ENCODE measurements around the gene AGPS. TPM values are rescaled to one million over a fixed set of nuclear protein-coding genes. Genes with fewer than 3 reads are reported as not detected.

AGPS gene
- total and polyA plus RNA-seq, 10 of the 15 experiments (the other 5 are each of a cell fraction or from before 2014, with no cell fraction given), result 7.9 to 54.2 (median 38.7) TPM

DNA sequence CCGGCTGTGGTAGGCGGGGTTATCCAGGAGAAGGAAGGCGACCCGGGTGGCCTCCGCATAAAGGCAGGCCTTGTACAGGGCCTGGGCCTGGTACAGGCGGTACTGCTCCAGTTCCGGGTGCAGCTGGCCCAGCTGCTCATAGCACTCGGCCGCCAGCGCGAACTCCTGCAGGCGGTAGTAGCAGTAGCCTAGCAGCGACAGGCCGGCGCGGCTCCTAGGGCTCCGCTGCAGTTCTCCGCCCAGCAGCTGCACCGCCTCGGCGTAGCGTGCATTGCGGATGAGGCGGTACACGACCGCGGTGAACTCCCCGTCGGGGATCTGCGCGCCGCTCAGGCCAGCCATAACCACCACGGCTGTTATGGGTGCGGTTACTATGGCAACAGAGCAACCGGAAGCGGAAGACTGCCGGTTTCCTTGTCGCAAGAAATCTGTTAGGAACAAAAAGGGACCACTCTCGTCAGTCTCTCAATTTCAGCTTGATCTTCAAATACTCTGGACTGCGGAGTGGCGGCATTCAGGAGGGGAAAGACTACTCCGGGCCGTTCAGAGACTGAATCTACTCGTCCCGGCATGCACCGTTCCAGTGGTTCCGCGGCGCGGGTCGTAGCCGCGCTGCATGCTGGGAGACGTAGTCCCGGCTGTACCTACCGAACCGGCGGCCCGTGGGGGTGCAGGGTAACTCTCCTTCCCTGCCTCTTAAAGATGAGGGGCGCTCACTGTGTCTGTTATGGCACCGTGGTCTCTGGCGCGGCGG is 160.0 kb downstream of the AGPS start (continued):
- TF ChIP-seq, protein P1, sequence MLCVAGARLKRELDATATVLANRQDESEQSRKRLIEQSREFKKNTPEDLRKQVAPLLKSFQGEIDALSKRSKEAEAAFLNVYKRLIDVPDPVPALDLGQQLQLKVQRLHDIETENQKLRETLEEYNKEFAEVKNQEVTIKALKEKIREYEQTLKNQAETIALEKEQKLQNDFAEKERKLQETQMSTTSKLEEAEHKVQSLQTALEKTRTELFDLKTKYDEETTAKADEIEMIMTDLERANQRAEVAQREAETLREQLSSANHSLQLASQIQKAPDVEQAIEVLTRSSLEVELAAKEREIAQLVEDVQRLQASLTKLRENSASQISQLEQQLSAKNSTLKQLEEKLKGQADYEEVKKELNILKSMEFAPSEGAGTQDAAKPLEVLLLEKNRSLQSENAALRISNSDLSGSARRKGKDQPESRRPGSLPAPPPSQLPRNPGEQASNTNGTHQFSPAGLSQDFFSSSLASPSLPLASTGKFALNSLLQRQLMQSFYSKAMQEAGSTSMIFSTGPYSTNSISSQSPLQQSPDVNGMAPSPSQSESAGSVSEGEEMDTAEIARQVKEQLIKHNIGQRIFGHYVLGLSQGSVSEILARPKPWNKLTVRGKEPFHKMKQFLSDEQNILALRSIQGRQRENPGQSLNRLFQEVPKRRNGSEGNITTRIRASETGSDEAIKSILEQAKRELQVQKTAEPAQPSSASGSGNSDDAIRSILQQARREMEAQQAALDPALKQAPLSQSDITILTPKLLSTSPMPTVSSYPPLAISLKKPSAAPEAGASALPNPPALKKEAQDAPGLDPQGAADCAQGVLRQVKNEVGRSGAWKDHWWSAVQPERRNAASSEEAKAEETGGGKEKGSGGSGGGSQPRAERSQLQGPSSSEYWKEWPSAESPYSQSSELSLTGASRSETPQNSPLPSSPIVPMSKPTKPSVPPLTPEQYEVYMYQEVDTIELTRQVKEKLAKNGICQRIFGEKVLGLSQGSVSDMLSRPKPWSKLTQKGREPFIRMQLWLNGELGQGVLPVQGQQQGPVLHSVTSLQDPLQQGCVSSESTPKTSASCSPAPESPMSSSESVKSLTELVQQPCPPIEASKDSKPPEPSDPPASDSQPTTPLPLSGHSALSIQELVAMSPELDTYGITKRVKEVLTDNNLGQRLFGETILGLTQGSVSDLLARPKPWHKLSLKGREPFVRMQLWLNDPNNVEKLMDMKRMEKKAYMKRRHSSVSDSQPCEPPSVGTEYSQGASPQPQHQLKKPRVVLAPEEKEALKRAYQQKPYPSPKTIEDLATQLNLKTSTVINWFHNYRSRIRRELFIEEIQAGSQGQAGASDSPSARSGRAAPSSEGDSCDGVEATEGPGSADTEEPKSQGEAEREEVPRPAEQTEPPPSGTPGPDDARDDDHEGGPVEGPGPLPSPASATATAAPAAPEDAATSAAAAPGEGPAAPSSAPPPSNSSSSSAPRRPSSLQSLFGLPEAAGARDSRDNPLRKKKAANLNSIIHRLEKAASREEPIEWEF (IDR thresholded peaks at IDR 0.05; ENCODE audit: insufficient replicate concordance, low read depth, low read length), result no peak
- no peak for TF ChIP-seq SUPT20H (IDR thresholded peaks at IDR 0.05; ENCODE audit: borderline replicate concordance, control insufficient read depth, low read depth, low read length)
- no peak for TF ChIP-seq SMARCA5 (IDR thresholded peaks at IDR 0.05)
- no peak for TF ChIP-seq IRF5 (IDR thresholded peaks at IDR 0.05; ENCODE audit: borderline replicate concordance)
- TF ChIP-seq BACH1 (IDR thresholded peaks at IDR 0.05; ENCODE audit: borderline replicate concordance), result peak; percentile 43
- no peak for TF ChIP-seq SREBF2 (IDR thresholded peaks at IDR 0.05; ENCODE audit: low read length)
- no peak for TF ChIP-seq ZBTB4 (CRISPR knock-in tag; IDR thresholded peaks at IDR 0.05)
- TF ChIP-seq NFIC (IDR thresholded peaks at IDR 0.05; ENCODE audit: low read depth, low read length), result no peak
- TF ChIP-seq ESRRA (IDR thresholded peaks at IDR 0.05; ENCODE audit: low read length), result 0 out of 2 replicates have a peak, but pooled peaks have one; percentile 22
- no peak for TF ChIP-seq EED (IDR thresholded peaks at IDR 0.05; ENCODE audit: low read depth)
- TF ChIP-seq RFX5 (IDR thresholded peaks at IDR 0.05; ENCODE audit: low read depth, low read length), result no peak; the same call in 1 of the 2 replicates
- no peak for TF ChIP-seq MYB (IDR thresholded peaks at IDR 0.05; ENCODE audit: borderline replicate concordance, low read depth, low read length)
- peak; percentile 100 for TF ChIP-seq BMI1 (IDR thresholded peaks at IDR 0.05; ENCODE audit: borderline replicate concordance)
- no peak; the same call in 1 of the 2 replicates for TF ChIP-seq SIN3A (IDR thresholded peaks at IDR 0.05; ENCODE audit: low read depth, low read length)
- TF ChIP-seq TBL1XR1 (IDR thresholded peaks at IDR 0.05; ENCODE audit: low read depth, low read length), result no peak
- no peak for TF ChIP-seq ZNF217 (IDR thresholded peaks at IDR 0.05)
- TF ChIP-seq PAX8 (IDR thresholded peaks at IDR 0.05), result no peak
- TF ChIP-seq, protein P2, sequence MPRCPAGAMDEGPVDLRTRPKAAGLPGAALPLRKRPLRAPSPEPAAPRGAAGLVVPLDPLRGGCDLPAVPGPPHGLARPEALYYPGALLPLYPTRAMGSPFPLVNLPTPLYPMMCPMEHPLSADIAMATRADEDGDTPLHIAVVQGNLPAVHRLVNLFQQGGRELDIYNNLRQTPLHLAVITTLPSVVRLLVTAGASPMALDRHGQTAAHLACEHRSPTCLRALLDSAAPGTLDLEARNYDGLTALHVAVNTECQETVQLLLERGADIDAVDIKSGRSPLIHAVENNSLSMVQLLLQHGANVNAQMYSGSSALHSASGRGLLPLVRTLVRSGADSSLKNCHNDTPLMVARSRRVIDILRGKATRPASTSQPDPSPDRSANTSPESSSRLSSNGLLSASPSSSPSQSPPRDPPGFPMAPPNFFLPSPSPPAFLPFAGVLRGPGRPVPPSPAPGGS (IDR thresholded peaks at IDR 0.05; ENCODE audit: borderline replicate concordance, insufficient read depth, low read depth, low read length, poor library complexity, severe bottlenecking), result no peak
- 0 out of 2 replicates have a peak, but pooled peaks have one; percentile 25 for TF ChIP-seq RB1 (IDR thresholded peaks at IDR 0.05; ENCODE audit: borderline replicate concordance)
